GM12865 (cell line): Measurements from ENCODE around the gene SLCO4A1.
A peak's percentile ranks its signal among the peaks of the same experiment; 100 is the strongest.

Experiments
- DNase-seq: peaks from one replicate; pipeline ENCODE4 v3.0.0; 2010; ENCODE audit warnings: low read depth
- H3K4me3 ChIP-seq: 2 replicates; pipeline ENCODE4 v1.5.1; 2011; ENCODE audit warnings: mild to moderate bottlenecking, low read depth, low read length, control low read depth
- CTCF ChIP-seq: IDR thresholded peaks from 2 replicates; pipeline ENCODE4 v1.5.1; 2011; ENCODE audit warnings: low read length, control low read depth, low read depth, inconsistent platforms; ENCODE audit not compliant: insufficient read depth; ENCODE audit errors: missing control alignments

Gene SLCO4A1

GRCh38 chr20:62644044-62644795 is 1.9 kb downstream of the SLCO4A1 start:
- TF ChIP-seq CTCF = no peak
- DNase-seq = no peak
- peak overlapping the region; percentile 69; the same call in 1 of the 2 replicates for H3K4me3 ChIP-seq

DNA sequence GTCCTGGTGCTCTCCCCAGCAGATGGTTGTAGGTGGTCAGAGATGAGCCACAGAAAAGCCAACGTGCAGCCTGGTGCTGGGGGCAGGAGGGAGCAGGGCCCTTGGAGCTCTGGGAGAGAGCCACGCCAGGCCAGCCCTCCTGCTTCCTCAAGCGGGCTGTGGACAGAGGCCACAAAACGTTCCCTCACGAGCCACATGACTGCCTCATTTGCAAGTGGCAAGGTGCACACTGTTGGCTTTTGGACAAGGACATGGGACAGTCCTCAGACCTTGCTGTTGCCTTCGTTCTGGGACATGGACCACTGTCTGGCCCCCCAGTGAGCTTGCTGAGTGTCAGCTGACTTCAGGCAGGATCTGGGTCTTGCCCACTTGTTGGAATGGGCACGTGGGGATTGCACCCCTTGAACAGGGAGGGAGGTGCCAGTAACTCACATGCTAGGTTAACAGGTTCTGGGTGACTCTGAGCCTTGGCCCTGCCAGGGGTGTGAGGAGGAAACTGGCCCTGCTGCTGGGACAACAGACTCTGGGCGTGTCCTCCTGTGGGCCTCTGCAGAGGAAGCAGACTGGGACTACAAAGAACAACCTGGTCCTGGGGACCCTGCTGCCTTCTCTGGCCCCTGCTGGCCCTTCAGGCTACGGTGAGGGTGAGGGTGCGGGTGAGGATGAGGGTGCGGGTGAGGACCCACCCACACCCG is 2.6 kb downstream of the SLCO4A1 start:
- TF ChIP-seq CTCF = no peak
- DNase-seq = no peak
- no peak overlapping the region for H3K4me3 ChIP-seq

GRCh38 chr20:62645613-62646012 is 3.3 kb downstream of the SLCO4A1 start:
- H3K4me3 ChIP-seq = no peak overlapping the region
- no peak for TF ChIP-seq CTCF
- DNase-seq = no peak

- no peak for TF ChIP-seq CTCF
- H3K4me3 ChIP-seq = no peak overlapping the region
Measured at GRCh38 chr20:62646851-62647520, 4.7 kb downstream of the SLCO4A1 start.

DNA sequence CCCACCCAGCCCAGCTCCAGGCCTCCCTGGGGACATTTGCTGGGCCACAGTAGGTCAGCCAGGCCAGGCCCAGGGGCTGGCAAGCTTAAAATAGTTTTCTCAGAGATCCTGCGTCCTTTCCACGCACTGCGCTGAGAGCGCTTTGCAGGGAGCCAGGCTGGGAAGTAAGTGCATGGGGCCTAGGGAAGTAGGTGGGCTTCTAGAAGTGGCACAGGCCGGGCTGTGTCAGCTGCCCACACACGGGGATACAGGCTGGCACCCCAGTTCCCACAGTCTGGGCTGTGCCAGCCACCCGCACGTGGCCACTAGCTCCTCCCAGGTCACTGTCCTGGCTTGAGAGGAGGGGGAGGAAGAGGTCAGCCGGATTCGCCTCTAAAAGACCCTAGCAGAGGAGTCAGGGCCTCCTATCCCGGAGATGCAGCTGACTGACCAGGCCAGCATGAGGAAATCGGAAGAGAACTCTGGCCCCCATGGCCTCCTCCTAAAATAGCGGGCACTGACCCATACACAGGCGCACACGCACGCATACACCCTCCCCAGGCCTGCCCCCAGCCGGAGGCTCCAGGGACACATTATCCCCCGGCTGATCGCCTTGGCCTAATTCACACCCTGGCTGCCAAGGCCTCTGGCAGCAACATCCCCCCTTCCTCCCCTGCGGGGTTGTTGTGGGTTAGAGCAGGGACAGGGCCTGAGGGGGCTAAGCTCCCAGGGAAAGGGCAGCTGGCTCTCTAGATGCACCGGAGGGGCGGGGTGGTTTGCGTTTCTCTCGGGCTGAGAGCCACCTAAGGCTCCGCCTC is 5.4 kb downstream of the SLCO4A1 start:
- no peak for TF ChIP-seq CTCF
- H3K4me3 ChIP-seq = no peak overlapping the region
- DNase-seq = no peak

More at GRCh38 chr20:62646851-62647520, 4.7 kb downstream of the SLCO4A1 start:
- peak; percentile 48 for DNase-seq

DNA sequence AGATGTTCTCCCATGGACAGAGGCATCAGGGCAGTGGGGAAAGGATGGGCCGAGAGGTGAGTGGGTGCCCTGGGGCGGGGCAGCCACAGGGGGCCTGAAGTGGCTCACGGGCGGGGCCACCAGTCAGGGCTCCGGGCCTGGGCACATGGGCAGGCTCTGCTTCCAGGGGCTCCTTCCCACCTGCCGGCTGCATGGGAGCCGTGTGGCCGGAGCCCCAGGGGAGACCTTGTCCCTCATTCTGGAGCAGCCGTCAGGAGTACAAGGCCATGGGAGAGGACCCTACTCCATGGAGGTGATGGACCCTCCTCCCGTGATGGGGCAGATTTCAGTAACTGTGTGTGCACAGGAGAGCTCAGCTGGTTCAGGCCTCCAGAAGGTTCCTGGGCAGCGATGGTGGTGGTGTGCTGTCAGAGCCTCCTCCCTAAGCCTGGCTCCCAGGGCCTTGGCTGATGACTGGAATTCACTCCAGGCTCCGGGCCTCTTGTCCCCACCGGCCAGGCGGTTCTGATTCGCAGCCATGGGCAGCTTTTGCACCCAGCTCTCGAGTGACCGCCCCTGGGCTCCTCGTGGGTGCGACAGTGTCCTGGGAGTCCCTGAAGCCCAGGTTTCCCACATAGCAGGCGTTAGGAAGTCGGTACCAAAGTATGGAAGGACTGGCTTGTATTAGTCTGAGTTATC is 6.2 kb downstream of the SLCO4A1 start:
- TF ChIP-seq CTCF = no peak
- no peak overlapping the region for H3K4me3 ChIP-seq
- no peak for DNase-seq
